HTERT RPE-1 (cell line): ENCODE results near the gene OR8B4.
"Not testable (repeated sequence)": the region's sequence is repeated elsewhere in the genome, so short reads cannot be mapped to it uniquely, and the experiment has no call there.

Source experiments
- in situ Hi-C: fragments of 300-500 bp; cut with MboI; formaldehyde crosslinking; loops from 4 replicates; pipeline ENCODE4 v1.14.3; 2020; ENCODE audit warnings: low sequenced_read_pairs

The OR8B4 gene, protein sequence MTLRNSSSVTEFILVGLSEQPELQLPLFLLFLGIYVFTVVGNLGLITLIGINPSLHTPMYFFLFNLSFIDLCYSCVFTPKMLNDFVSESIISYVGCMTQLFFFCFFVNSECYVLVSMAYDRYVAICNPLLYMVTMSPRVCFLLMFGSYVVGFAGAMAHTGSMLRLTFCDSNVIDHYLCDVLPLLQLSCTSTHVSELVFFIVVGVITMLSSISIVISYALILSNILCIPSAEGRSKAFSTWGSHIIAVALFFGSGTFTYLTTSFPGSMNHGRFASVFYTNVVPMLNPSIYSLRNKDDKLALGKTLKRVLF

DNA sequence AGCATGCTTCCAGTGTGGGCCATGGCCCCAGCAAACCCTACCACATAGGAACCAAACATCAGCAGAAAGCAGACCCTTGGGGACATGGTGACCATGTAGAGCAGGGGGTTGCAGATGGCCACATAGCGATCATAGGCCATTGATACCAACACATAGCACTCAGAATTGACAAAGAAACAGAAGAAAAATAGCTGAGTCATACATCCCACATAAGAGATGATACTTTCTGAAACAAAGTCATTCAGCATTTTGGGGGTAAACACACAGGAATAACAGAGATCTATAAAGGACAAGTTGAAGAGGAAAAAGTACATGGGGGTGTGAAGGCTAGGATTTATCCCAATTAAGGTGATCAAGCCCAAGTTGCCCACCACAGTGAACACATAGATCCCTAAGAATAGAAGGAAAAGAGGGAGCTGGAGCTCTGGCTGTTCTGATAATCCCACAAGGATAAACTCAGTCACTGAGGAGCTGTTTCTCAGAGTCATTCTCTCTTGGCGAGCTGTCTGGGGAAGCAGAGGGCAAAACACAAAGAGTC lies at the start of gene OR8B4:
TSS of gene OR8B4 (minus strand) at position 488 of the 538 bp plus-strand sequence. CDS start at position 488, 0 bp downstream.
- in situ Hi-C loops, result no loop called here

DNA sequence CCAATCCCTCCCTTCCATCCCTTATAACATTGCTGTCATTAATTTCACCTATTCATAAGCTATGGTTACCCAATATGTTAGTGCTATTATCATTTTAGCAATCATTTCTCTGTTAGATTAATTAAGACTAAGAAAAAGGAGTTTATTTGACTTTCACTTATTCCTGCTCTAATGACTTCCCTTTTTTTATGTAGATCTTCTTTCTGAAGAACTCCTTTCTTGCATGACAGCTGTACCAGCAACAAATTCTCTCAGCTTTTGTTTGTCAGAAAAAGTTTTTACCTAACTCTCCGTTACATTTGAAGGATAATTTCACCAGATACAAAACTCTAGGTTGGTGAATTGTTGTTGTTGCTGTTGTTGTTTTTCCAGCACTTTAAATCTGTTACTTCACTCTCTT lies 49.4 kb upstream of the OR8B4 start:
- in situ Hi-C loops, result no loop called here

DNA sequence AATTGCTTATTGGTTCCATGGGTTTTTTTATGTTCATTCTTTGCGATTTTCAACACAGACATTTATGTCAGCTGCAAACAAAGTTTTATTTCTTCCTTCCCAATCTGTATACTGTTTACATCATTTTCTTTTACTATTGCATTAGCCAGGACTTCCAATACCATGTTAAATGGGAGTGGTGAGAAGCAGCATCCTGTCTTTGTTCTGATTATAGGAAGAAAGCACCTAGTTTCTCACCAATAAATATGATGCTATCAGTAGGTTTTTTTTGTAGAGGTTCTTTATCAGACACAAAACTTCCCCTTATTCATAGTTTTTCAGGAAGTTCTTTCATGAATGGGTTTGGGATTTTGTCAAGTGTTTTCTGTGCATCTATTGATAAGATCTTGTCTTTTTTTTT lies 48.8 kb upstream of the OR8B4 start:
- in situ Hi-C loops, result no loop called here

DNA sequence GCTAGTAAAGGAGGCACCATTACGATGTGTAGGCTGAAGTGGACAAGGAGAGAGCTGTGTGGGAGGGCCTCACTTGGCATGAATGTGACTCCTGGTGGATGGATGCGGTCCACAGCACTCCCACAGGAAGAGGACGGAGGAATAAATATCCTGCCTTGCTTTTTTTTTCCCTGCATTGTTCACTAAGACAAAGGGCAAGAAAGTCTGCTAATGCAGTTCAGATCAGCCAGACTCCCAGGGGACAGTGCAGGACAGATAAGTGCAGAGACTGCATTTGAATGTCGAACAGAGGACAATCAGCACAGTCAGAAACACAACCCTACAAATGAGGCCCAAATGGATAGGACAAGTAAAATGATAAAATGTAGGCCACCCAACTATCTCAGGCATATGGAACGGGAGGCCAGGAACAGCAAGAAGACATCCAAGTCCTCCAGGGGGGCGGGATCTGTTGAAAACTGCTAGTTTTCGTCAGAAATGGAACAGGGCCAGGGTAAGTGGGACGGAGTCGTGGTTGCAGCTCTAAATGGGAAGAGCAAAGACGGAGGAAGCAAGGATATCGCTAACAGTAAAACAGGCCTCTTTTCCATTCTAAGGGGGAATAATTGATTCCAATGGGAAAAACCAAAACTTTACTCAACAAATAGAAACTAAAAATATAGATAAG lies 46.0 kb upstream of the OR8B4 start:
- in situ Hi-C loops, result no loop called here

DNA sequence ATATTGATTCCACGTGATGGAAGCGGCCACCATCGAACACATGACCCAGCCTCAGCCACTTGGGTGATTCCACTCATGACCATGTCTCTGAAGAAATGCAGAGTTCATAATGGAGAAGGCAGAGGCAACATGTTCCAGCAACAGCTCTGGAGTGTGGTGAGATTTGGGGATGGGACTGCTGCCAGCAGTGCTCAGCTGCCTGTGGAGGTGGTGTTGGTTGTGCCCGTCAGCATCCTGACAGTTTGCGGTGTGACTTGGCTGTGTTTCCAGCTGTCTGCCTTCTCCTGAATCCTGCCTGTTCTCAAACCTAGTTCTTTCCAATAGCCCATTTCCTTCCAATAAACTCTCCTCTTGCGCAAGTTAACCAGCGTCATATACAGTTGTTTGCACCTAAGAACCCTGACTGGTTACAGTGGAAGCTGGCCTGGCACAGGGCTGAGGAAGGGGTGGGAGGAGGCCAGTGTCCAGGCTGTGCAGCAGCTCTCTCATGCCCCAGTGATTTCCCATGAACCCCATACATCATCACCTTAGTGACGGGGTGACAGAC lies 42.8 kb upstream of the OR8B4 start:
- in situ Hi-C loops, result no loop called here

DNA sequence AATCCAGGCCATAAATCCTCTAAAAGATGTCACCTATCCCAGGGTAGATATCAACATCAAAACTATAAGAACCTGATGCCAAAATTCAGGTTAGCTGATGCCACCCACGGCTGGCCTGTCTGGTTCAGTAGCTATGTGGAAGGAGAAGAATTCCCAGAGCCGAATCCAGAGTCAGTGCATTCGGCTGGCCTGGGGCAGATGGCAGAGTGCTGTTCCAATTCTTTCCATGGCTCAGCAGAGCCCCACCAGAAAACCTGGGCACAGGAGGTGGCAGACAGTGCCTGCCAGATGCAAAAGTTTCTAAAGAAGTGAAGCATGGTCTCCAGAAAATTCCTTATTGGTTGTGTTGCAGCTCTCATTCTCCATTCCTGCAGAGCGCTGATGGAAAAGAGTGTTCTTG lies 40.7 kb upstream of the OR8B4 start:
- in situ Hi-C loops, result no loop called here

DNA sequence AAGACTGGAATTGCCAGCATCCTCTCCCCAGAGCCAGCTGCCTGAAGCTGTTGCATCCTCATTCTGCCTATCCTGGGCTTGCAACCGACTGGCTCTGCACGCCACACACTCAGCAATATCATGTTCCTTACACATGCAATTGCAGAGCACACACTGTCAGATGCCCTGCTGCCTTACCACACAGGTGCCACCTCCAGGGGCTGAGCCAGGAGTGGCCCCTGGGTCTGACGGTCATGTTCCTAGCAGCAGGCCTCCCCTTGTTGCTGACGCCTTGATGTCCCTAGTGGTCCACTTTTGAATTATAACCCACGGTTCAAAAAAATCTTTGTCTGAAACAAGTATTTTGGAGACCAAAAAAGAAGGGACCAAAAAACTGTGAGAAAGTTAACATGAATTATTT lies 39.3 kb upstream of the OR8B4 start:
- in situ Hi-C loops, result no loop called here

DNA sequence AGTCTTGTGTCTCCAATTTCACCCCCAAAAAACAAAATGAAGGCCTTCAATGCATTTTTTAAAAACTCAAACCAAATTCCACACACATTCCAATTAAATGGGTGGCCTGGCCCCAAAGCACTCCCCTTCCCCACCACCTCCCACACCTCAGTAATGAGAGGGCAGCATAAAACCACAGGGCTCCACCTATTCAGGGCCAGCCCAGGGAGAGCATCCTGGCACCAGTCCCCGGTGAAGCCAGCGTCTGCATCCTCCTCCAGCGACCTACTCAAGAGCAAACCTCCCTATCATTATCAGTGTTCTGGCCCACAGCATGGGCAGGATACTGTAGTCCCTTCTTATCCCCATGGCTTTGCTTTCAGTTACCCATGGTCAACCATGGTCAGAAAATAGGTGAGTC lies 38.7 kb upstream of the OR8B4 start:
- in situ Hi-C loops, result no loop called here

DNA sequence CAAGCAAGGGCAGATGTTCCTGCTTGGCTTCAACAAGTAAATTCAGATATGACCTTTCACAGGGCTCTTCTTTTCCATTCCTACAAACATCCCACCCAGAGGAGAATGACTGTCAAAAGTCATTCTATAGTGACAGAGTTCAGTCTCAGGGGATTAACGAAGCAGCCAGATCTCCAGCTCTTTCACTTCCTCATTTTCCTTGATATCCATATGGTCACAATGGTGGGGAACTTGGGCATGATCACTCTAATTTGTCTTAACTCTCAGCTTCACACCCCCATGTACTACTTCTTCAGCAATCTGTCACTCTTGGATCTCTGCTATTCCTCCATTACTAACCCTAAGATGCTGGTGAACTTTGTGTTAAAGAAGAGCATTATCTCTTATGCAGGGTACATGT lies 35.8 kb upstream of the OR8B4 start:
- in situ Hi-C loops, result no loop called here

DNA sequence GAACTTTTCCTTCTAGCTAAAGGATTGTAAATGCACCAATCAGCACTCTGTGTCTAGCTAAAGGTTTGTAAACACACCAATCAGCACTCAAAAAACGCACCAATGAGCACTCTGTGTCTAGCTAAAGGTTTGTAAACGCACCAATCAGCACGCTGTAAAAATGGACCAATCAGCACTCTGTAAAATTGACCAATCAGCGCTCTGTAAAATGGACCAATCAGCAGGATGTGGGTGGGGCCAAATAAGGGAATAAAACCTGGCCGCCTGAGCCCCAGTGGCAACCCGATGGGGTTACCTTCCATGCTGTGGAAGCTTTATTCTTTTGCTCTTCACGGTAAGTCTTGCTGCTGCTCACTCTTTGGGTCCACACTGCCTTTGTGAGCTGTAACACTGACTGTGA lies 34.7 kb upstream of the OR8B4 start:
- in situ Hi-C loops, result not testable (repeated sequence)

DNA sequence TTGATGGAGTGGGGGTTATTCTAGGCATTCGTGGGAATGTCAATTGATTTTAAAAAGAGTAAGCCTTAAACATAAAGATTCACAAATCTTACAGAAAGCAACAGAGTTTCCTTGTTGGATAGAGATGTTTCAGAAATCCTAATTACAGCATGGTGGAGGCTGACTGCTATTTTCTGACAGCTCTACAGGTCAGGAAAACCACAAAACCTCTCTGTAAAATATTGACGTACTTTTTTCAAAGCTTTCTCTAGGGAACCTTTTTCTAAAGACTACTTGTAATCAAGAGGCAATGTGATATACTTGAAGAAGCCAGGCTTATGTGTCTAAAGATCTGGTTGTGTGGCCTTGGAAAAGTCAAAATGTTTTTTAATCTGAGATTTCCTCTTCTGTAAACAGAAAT lies 29.9 kb upstream of the OR8B4 start:
- in situ Hi-C loops, result no loop called here

DNA sequence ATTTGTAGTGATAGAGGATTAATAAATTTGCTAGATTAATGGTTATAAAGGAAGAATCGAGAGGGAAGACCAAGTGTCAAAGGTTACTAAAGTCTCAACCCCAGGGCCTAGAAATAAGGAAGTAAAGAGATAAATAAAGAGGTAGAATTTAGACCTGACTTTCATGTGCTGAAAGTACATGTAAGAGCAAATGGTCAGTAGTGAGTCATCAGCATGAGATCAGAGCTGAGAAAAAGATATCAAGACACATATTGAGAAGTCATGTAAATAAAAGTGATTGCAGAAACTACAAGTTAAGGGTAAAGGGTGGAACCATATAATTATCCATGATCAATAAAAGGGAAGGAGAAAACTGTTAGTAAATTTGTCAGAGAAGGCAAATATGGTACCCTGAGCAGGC lies 22.2 kb upstream of the OR8B4 start:
- in situ Hi-C loops, result no loop called here

DNA sequence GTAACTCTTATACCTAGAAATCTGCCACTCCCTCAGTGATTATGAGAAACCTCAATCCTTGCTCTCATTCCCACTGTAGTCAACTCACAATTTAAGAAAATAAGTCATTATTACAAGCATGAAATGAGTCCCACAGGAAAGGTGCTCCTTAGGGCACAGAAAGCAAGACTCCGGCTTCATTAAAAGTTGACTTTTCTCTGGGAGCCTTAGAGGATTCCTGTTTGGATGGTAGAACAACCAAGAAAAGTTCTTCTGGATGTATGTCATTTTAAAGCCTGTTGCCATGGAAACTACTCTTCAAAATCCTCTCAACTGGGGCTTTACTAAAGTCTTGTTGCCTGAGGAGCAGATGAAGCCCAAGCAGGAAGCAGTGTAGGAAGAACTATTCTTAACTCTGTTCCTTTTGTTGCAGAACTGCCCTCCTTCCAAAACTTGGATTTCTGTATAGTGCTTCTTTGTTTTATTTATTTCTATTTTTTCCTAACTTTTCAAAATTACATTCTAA lies 21.0 kb upstream of the OR8B4 start, which contains the start of gene OR8B8:
TSS of gene OR8B8 (minus strand) at position 51 of the 505 bp plus-strand sequence. CDS start 4,611 bp downstream, outside the sequence.
- in situ Hi-C loops, result no loop called here

DNA sequence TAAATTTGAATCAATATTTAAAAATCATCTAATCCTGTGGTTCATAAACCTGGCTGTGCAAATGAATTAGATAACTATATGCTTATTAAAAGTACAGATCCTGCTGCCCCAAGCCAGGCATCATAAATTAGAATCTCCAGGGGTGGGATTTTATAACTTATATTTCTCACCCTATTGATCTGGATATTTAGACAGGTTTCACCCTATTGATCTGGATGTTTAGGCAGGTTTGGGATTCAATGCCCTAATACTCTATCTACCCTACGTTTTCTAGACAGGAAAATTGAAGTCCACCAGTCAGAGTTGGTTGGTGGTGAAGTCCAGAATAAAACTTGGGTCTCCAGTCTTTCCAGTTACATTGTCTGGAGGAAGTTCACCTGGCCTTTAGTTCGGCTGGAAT lies 18.2 kb upstream of the OR8B4 start:
- in situ Hi-C loops, result no loop called here

DNA sequence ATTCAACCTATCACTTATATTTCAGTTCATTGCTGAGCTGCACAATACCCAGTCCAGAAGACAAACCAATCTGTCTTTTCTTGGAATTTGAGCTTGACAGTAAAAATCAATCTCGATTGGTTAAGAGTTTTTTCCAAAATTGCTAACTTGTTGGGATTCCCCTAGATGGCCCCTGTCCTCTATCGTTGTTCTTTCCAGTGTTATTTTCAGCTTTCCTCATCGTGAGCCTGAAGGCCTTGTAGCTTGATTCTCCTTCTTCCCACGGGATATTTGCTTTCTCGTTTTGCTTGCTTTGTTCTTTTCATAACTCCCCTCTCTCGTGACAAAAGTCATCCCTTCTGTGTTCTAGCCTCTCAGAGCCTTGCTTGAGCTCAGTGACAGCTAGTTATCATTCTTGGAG lies 17.8 kb upstream of the OR8B4 start:
- in situ Hi-C loops, result no loop called here

DNA sequence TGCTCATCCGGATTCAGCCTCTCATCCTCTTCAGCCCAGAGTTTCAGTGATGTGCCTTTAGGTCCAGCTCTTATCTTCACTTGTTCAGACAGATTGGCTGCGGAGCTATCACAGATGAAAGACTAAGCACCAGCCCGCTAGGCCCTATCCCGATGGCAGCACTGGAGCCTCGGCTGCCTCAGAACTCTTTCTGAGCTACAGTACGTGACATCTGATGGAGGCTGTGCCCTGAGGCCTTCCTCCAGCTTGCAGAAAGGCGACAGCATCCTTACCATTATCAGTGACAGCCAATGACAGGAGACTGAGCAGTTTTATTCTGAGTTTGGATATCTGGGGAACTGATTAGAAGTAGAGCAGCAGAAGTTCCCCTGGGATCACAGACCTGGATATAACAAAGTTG lies 16.8 kb upstream of the OR8B4 start:
- in situ Hi-C loops, result no loop called here

DNA sequence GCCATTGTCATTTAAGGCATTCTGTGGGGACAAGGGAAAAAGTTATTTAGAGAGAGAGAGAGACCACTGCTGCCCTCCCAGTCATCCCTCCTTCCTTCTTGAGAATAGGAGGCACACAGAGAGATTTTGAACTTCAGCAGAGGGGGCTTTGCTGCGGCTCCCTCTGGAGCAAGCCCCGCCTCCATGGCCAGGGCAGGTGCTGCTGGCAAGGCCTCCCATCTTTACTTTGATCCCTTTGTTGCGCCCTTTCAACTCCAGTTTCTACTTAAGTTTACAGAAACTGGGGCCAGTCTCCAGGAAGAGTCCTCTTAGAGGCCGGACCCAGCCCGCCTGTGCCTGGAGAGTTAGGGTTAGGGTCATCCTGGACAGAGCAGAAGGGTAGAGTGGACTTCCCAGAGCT lies 16.4 kb upstream of the OR8B4 start:
- in situ Hi-C loops, result no loop called here

DNA sequence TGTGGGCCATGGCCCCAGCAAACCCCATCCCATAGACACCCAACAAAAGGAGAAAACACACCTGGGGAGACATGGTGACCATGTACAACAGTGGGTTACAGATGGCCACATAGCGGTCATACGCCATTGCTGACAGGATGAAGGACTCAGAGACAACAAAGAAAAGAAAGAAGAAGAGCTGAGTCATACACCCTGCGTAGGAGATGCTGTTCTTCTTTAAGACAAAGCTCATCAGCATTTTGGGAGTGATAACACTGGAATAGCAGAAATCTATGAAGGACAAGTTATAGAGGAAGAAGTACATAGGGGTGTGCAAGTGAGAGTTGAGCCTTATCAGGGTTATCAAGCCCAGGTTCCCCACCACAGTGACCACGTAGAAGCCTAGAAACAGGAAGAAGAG lies 15.9 kb upstream of the OR8B4 start:
- in situ Hi-C loops, result no loop called here

DNA sequence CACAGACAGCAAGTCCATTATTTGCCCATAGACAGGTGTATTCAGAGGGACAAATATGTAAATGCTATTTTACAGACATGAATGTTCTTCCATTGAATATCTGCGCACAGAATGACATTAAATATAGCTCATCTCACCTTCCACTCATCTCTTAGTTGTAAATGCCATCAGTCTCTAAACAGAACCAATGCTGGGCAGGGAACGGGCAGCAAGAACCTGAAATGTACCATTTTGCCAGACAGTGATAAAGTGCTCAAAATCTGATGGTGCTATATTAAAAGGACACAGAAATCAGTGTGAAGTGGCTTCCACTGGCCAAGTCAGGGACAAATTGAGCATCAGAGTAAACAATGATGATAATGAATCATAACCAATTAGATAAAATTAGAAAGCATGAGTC lies 10.0 kb upstream of the OR8B4 start:
- in situ Hi-C loops, result no loop called here

DNA sequence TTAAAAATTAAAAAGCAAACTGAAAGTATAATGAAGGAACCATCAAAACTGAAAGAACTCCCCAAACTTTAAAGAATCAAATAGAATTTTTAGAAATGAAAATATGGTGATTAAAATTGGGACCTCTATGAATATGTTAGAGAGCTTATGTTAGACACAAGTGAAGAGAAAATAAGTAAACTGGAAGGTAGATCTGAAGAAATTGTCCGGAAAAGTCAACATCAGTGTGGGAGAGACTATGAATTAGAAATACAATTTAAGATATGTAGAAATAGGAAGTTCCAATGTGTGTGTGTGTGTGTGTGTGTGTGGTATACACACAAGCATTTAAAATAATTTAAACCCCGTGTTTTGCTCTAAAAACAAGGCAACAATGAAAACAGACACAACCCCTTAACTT lies 4.9 kb upstream of the OR8B4 start:
- in situ Hi-C loops, result no loop called here

DNA sequence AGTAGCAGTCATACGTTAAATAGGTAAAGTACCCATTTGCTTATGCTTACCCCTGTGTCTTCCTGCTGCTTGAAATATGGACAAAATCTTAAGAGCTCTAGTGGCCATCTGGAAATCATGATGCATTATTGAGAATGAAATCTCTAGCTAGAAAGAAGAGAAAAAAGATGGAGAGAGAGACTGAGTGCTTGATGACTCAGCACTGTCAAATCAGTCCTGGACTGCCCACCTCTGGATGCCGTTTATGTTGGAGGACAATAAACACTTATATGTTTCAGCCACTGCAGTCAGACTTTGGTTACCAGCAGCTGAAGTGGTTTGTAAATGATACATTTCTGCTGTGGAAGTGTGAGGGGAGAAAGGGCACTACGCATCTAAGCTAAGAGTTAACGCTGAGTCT lies 3.6 kb downstream of the OR8B4 start:
- in situ Hi-C loops, result no loop called here

DNA sequence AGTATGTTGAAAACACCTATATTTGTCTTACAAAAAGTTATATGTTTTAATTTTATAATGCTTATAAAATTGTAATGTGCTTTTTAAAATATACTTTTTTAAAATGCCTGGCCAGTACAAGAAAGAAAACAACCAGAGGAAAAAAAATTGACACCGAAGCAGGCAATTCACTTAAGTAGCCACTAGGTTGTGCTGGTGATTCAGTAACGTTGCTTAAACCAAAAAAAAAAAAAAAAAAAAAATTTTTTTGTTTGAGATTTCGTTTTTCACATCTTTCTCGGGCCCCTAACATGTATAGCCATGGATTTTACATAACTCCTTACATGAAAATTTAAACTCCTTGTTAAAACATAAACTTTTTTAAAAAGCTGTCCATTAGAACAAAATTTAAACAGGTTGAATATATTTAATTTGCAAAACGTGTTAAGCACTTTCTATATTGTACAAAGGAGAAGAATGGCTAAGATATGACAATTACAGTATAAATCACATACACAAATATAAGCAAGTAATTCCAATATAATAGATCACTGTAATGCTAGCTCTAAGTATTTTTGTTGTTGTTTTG lies 9.2 kb downstream of the OR8B4 start:
- in situ Hi-C loops, result no loop called here
